ENCODE data around the gene RNF223. TPM values are rescaled to one million over a fixed set of nuclear protein-coding genes. Genes with fewer than 3 reads are reported as not detected.
A peak's percentile ranks its signal among the peaks of the same experiment; 100 is the strongest.

RNF223 gene
- not detected for total RNA-seq

GRCh38 chr1:1073743-1074587 lies at the start of gene RNF223:
RNF223 (minus strand) TSS chr1:1074306; CDS start chr1:1072566, 1,740 bp downstream.
- no peak within 1 kb of the TSS for H3K27ac Mint-ChIP-seq
- no peak within 1 kb of the TSS for H3K4me3 Mint-ChIP-seq
- no peaks in the 10 kb centered on the region for H3K9me3 Mint-ChIP-seq (ENCODE audit: low read depth)
- CTCF ChIA-PET: interaction anchor here (1.1 kb wide), 1 partner anchor 48 kb away, joined by 3 read pairs; no protein-coding TSS in a partner anchor
- peaks cover 1% of the 10 kb centered on the region for H3K4me1 Mint-ChIP-seq
- no peak for ATAC-seq
- no peaks in the 10 kb centered on the region for H3K36me3 Mint-ChIP-seq
- DNase-seq: no peak
- peaks cover 5% of the 10 kb centered on the region for H3K27me3 Mint-ChIP-seq

- Mint-ChIP-seq H3K9me3 (ENCODE audit: low read depth) (no peaks in the 10 kb centered on the region), H3K27me3 (peaks cover 13% of the 10 kb centered on the region), H3K27ac (no peak overlapping the region), H3K4me3 (no peak overlapping the region), H3K4me1 (peaks cover 7% of the 10 kb centered on the region), H3K36me3 (no peaks in the 10 kb centered on the region)
- DNase-seq (no peak), ATAC-seq (no peak)
- CTCF ChIA-PET: interaction anchor here (0.7 to 6.4 kb wide), 44 partner anchors 7 to 249 kb away, joined by 3 to 58 read pairs (median 7); partner anchors contain the start of genes B3GALT6, RNF223, SCNN1D and SDF4
These were observed 48.9 kb upstream of the RNF223 start for GRCh38 chr1:1122981-1123480.

GRCh38 chr1:1122078-1122811 lies 48.1 kb upstream of the RNF223 start:
- Mint-ChIP-seq H3K9me3 (ENCODE audit: low read depth) (no peaks in the 10 kb centered on the region), H3K27me3 (peaks cover 18% of the 10 kb centered on the region), H3K27ac (no peak overlapping the region), H3K4me3 (no peak overlapping the region), H3K36me3 (no peaks in the 10 kb centered on the region), H3K4me1 (peaks cover 11% of the 10 kb centered on the region)
- ATAC-seq: peak; percentile 96
- DNase-seq: peak; percentile 87
- CTCF ChIA-PET: interaction anchor here (0.6 to 6.4 kb wide), 56 partner anchors 8 to 277 kb away, joined by 3 to 58 read pairs (median 4); partner anchors contain the start of genes AURKAIP1, B3GALT6, CCNL2 and RNF223

- Mint-ChIP-seq H3K4me3 (no peak overlapping the region), H3K27me3 (peaks cover 18% of the 10 kb centered on the region), H3K4me1 (peaks cover 13% of the 10 kb centered on the region), H3K36me3 (no peaks in the 10 kb centered on the region), H3K9me3 (ENCODE audit: low read depth) (no peaks in the 10 kb centered on the region), H3K27ac (no peak overlapping the region)
- no peak for ATAC-seq
- CTCF ChIA-PET: interaction anchor here (0.6 to 6.4 kb wide), 37 partner anchors 11 to 278 kb away, joined by 3 to 58 read pairs (median 7); partner anchors contain the start of genes B3GALT6, CCNL2, RNF223 and SDF4
- no peak for DNase-seq
These were observed 47.5 kb upstream of the RNF223 start for GRCh38 chr1:1121611-1122077.

- Mint-ChIP-seq H3K4me1 (peaks cover 13% of the 10 kb centered on the region), H3K36me3 (no peaks in the 10 kb centered on the region), H3K9me3 (ENCODE audit: low read depth) (no peaks in the 10 kb centered on the region), H3K27me3 (peaks cover 18% of the 10 kb centered on the region), H3K27ac (no peak overlapping the region), H3K4me3 (no peak overlapping the region)
- CTCF ChIA-PET: interaction anchor here (0.6 to 6.4 kb wide), 26 partner anchors 10 to 251 kb away, joined by 3 to 58 read pairs (median 8); partner anchors contain the start of genes B3GALT6, SDF4, TNFRSF18 and TNFRSF4
- DNase-seq (no peak), ATAC-seq (no peak)
These were observed 46.9 kb upstream of the RNF223 start for GRCh38 chr1:1120866-1121591.

GRCh38 chr1:1120096-1120495 lies 46.0 kb upstream of the RNF223 start:
- peaks cover under 1% of the 10 kb centered on the region for H3K36me3 Mint-ChIP-seq
- H3K27me3 Mint-ChIP-seq: peaks cover 18% of the 10 kb centered on the region
- no peaks in the 10 kb centered on the region for H3K9me3 Mint-ChIP-seq (ENCODE audit: low read depth)
- ATAC-seq (no peak), DNase-seq (no peak)
- CTCF ChIA-PET: interaction anchor here (0.9 to 6.4 kb wide), 10 partner anchors 9 to 252 kb away, joined by 3 to 58 read pairs (median 4); partner anchors contain the start of gene UBE2J2
- H3K4me1 Mint-ChIP-seq: peaks cover 14% of the 10 kb centered on the region
- H3K27ac Mint-ChIP-seq: no peak overlapping the region
- H3K4me3 Mint-ChIP-seq: no peak overlapping the region

- no peak for DNase-seq
These were observed 45.3 kb upstream of the RNF223 start for GRCh38 chr1:1119272-1119890.

GRCh38 chr1:1118876-1119220 lies 44.7 kb upstream of the RNF223 start:
- Mint-ChIP-seq H3K9me3 (ENCODE audit: low read depth) (no peaks in the 10 kb centered on the region), H3K27me3 (peaks cover 18% of the 10 kb centered on the region), H3K4me1 (peaks cover 19% of the 10 kb centered on the region), H3K4me3 (no peak overlapping the region), H3K27ac (no peak overlapping the region), H3K36me3 (peaks cover 7% of the 10 kb centered on the region)
- ATAC-seq (no peak), DNase-seq (no peak)
- CTCF ChIA-PET: interaction anchor here (0.8 to 6.4 kb wide), 3 partner anchors 113 to 173 kb away, joined by 3 to 46 read pairs (median 8); partner anchors contain the start of gene SDF4

More at GRCh38 chr1:1119272-1119890, 45.3 kb upstream of the RNF223 start:
- Mint-ChIP-seq H3K9me3 (ENCODE audit: low read depth) (no peaks in the 10 kb centered on the region), H3K36me3 (peaks cover 6% of the 10 kb centered on the region), H3K4me3 (no peak overlapping the region), H3K4me1 (peaks cover 21% of the 10 kb centered on the region), H3K27ac (no peak overlapping the region), H3K27me3 (peaks cover 18% of the 10 kb centered on the region)
- no peak for ATAC-seq
- CTCF ChIA-PET: interaction anchor here (0.9 to 6.4 kb wide), 4 partner anchors 18 to 172 kb away, joined by 3 to 46 read pairs (median 6); no protein-coding TSS in a partner anchor

- CTCF ChIA-PET: interaction anchor here (0.8 to 6.4 kb wide), 5 partner anchors 54 to 173 kb away, joined by 3 to 46 read pairs (median 7); partner anchors contain the start of gene SDF4
- ATAC-seq (no peak), DNase-seq (no peak)
- Mint-ChIP-seq H3K9me3 (ENCODE audit: low read depth) (peaks cover 3% of the 10 kb centered on the region), H3K27ac (no peak overlapping the region), H3K4me1 (peaks cover 17% of the 10 kb centered on the region), H3K36me3 (peaks cover 12% of the 10 kb centered on the region), H3K4me3 (no peak overlapping the region), H3K27me3 (peaks cover 18% of the 10 kb centered on the region)
These were observed 44.1 kb upstream of the RNF223 start for GRCh38 chr1:1118011-1118875.

- ATAC-seq (no peak), DNase-seq (no peak)
- Mint-ChIP-seq H3K27ac (no peak overlapping the region), H3K27me3 (peaks cover 18% of the 10 kb centered on the region), H3K9me3 (ENCODE audit: low read depth) (peaks cover 8% of the 10 kb centered on the region), H3K4me3 (no peak overlapping the region), H3K36me3 (peaks cover 18% of the 10 kb centered on the region), H3K4me1 (peaks cover 15% of the 10 kb centered on the region)
- CTCF ChIA-PET: interaction anchor here (1.5 to 2.0 kb wide), 3 partner anchors 53 to 174 kb away, joined by 4 to 7 read pairs (median 5); partner anchors contain the start of gene TNFRSF18
These were observed 43.3 kb upstream of the RNF223 start for GRCh38 chr1:1117469-1117831.

- peaks cover 18% of the 10 kb centered on the region for H3K27me3 Mint-ChIP-seq
- H3K9me3 Mint-ChIP-seq (ENCODE audit: low read depth): peaks cover 11% of the 10 kb centered on the region
- no peak overlapping the region for H3K4me3 Mint-ChIP-seq
- CTCF ChIA-PET: interaction anchor here (0.7 to 2.0 kb wide), 8 partner anchors 53 to 175 kb away, joined by 3 to 7 read pairs (median 4); partner anchors contain the start of genes SDF4 and TNFRSF18
- peaks cover 15% of the 10 kb centered on the region for H3K4me1 Mint-ChIP-seq
- ATAC-seq: no peak
- no peak overlapping the region for H3K27ac Mint-ChIP-seq
- H3K36me3 Mint-ChIP-seq: peaks cover 23% of the 10 kb centered on the region
- no peak for DNase-seq
These were observed 42.8 kb upstream of the RNF223 start for GRCh38 chr1:1116701-1117468.
